ENCODE results near the gene TNS1. TPM values are rescaled to one million over a fixed set of nuclear protein-coding genes. Genes with fewer than 3 reads are reported as not detected.
"Not testable (repeated sequence)": the region's sequence is repeated elsewhere in the genome, so short reads cannot be mapped to it uniquely, and the experiment has no call there.

TNS1 gene
- polyA plus RNA-seq (2013, experiment 1 of 2; ENCODE audit: insufficient read length) = 110 TPM
- polyA plus RNA-seq (2013, experiment 2 of 2; ENCODE audit: insufficient read length) = 110 TPM

DNA sequence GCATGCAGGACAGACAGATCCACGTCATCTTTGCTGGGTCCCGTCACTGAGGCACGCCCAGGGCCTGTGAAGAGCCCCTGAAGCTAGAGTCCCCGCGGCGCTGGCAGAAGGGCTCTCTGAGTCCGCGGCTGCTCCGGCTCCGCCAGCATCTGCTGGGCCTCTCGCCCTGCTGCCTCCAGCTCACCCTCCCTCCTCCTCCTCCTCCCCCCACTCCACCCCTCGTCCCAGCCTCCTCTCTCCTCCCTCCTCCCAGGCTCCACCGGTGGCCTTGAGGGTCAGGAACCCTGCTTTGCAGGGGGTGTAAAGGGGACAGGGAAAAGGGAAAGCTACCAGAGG, at the start of gene TNS1:
Gene TNS1, minus strand, starts transcription at position 151 of the 336 bp plus-strand sequence. Its CDS starts 123 bp downstream, at position 28.
- DNase-seq = peak; percentile 85

DNA sequence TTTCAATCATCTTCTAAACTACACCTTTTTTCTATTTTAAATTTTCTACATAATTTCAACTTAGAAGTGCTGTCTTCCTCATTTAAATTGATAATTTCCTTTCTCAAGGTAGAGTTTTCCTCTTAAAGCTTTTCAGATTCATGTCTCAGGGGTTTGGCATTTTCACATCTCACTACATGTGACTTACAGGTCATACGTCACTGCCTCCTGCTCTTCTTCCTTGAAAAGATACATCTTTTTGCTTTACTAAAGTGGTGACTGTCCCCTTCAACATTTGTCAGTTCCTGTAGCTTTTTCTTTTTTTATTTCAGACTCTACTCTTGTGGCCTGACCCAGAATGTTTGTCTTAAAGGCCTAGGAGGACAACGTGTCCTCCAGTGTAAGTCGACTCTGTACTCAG, 49.1 kb upstream of the TNS1 start:
- DNase-seq = no peak

DNA sequence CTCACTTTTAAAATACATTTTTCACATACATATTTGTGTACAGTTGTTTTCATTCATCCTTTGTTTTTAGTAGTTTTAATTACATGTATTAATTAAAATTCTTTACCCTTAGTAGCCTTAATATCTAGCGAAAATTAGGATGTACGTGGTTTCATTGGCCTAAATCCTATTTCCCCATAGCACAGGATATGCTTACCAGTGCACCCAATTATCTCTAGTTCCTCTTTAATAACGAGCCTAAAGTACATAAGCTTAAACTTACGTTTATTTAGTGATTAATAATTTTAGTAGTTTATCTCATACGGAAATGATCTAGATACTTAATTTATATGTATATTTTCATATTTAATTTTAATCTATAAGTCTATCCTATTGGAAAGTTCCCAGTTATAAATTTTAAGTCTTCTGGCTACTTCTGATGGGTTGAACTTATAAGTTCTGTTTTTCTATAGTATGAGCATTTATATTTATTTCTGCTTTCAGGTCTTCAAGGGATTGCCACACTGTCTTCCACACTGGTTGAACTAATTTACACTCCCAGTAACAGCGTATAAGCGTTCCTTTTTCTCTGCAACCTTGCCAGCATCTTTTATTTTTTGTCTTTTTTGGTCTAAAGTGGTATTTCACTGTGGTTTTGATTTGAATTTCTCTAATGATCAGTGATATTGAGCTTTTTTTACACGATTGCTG, 44.9 kb upstream of the TNS1 start:
- DNase-seq = no peak

DNA sequence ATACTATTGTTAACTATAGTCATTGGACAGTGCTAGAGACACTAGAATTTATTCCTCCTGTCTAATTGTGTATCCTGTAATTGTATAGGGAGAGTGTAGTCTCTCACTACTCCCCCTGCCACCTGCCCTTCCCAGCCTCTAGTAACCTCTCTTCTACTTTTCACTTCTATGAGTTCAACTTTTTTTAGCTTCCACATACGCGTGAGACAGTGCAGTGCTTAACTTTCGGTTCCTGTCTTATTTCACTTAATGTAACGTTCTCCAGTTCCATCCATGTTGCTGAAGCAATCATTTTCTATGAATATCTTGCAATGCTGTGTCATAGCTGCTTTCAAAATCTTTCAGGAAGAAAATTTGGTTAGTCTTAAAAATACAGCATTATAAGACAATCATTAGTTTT, 43.4 kb upstream of the TNS1 start:
- DNase-seq = no peak

DNA sequence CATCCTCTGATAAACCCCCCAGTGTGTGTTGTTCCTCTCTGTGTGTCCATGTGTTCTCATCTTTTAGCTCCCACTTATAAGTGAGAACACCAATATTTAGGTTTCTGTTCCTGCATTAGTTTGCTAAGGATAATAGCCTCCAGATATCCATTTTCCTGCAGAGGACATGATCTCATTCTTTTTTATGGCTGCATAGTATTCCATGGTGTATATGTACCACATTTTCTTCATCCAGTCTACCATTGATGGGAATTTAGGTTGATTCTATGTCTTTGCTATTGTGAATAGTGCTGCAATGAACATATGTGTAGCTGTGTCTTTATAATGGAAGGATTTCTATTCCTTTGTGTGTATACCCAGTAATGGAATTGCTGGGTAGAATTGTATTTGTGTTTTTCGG, 41.8 kb upstream of the TNS1 start:
- not testable (repeated sequence) for DNase-seq

DNA sequence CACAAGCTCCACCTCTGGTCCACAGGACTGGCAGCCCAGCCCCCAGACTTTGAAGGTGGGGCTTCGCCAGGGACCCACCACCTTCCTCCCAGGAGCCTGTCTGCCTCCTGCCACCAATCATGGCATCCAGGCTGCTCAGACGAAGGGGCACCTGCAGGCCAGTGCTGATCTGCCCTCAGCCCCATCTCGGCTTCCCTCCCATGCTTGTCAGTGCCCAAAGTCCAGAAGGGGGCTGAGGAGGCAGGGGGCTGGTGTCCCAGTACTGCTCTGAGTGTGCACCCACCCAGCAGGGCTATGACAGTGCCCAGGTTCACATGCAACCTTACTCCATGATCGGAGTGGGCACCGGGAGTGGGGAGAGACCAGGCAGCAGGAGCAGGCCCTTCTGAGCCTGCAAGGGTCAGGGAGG, 40.9 kb upstream of the TNS1 start:
- DNase-seq = no peak

DNA sequence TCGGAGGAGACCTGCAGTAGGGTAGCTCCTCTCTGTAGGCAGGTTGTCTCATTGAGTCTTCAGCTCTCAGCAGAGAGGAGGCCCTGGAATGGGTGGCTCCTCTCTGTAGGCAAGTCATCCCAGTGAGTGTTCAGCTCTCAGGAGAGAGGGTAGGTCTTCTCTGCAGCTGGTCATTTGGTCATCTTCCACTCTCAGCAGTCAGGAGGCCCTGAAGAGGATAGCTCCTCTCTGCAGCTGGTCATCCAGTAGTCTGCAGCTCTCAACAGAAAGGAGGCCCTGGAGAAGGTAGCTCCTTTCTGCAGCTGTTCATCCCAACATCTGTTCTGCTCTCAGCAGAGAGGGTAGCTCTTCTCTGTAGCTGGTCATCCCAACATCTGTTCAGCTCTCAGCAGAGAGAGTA, 40.3 kb upstream of the TNS1 start:
- no peak for DNase-seq

DNA sequence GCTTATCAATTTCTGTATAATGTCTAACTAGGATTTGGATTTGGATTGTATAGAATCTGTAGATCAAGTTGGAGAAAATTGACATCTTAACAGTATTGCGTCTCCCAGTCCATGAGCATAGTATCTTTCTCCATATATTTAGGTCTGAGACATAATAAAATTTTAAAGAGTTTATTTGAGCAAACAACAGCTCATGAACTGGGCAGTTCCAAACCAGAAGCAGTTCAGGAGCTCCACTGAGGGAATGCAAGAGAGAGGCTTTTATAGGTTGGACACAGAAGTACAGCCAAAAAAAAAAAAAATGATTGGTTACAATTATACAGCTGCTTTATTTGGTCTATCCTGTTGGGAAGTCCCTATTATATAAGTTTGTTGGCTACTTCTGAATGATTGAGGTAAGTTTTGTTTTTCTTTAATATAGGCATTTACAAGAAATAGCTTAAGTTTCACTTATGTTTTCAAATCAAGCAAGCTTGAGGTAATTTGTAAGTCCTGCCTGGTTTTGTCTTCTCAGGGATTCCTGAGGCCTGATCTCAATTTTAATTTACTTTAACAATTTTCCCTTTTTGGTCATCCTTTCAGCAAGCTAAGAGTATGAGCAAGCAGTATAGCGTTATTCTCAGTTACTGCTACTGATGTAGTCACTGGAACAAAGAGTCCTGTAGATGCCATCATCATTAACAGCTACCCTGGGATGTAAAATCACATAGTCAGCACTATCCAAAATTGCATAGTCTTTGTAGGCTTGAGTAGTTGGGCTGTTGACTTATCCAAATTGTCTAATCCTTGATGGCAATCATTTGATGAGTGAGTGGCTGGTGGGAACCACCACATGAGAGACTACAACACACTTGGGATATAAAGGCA, 38.7 kb upstream of the TNS1 start:
- no peak for DNase-seq

DNA sequence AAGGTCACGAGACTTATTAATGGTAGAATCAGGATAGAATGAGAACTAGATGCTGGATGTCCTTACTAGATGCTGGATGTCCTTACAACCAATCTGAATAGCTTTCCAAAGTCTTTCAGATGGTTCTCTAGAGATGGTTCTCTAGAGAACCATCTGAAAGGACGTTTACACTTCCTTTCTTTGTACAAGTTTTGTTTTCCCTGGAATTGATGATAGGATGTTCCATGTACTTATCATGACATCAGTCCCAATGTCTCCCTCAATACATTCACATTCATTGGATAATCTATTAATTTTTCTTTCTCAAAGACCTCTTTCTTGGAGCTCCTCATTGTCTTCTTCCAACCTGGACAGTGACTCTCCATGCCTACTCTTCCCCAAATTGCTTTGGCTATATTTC, 38.1 kb upstream of the TNS1 start:
- no peak for DNase-seq

DNA sequence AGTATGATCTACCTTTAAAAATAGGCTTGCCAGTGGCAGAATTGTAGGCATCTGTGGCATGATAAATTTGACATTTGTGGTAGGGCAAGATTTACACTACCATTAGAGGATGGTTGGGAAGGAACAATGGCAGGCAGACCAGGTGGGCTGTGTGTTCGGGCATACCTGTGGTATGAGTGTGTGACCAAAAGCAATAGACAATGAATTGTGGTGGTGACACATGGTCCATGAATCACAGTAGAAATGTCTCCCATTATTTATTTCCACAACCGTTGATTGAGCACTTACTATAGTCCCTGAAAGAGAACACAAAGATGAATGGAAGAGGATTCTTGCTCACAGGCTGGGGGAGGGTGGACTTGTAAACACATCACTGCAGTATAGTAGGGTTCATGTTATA, 36.4 kb upstream of the TNS1 start:
- peak; percentile 20 for DNase-seq

DNA sequence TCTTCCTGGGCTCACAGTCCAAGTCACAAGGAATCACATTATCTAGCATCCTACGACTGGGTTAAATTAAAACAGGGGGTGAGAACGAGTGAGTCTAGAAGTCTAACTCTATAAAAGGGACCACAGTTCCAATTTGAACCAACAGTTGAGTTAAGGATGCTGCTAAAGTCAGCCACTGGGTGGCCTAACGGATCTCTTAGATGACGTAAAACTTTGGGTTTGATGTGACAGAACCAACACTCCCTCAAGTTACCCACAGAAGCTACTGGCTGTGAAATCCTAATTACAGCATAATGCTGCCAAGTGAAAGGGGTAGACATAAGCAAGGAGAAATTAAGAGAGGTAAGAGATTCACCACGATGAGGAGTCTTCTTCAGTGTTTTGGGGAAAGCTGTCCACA, 33.6 kb upstream of the TNS1 start:
- no peak for DNase-seq

DNA sequence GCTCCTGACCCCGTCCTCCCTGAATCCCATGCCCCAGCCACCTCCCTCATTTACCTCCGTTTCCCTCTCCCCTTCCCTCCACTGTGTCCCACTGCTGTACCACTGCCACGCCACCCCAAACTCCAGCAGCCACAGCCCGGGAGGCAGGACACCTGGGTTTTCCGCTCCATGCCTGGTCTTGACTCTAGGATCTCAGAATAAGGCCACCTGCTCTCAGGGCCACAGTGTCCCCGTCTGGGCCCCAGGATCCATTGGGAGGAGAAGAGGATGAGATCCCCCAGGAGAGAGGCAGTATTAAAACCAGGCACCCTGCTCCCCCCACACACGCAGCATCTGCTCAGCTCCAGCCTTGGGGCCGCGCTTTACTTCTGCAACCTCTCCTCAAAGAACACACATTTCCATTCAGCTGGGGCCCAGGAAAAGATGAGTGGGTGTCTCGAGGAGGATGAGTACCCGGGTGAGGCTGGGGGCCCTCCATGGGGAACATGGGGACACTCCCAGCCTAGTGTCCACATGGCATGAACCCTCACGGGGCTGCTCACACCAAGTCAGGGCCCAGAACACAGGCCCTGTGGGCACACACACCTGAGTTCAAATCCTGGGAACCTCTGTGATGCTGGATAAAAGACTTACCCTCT, 32.8 kb upstream of the TNS1 start:
- DNase-seq = no peak

DNA sequence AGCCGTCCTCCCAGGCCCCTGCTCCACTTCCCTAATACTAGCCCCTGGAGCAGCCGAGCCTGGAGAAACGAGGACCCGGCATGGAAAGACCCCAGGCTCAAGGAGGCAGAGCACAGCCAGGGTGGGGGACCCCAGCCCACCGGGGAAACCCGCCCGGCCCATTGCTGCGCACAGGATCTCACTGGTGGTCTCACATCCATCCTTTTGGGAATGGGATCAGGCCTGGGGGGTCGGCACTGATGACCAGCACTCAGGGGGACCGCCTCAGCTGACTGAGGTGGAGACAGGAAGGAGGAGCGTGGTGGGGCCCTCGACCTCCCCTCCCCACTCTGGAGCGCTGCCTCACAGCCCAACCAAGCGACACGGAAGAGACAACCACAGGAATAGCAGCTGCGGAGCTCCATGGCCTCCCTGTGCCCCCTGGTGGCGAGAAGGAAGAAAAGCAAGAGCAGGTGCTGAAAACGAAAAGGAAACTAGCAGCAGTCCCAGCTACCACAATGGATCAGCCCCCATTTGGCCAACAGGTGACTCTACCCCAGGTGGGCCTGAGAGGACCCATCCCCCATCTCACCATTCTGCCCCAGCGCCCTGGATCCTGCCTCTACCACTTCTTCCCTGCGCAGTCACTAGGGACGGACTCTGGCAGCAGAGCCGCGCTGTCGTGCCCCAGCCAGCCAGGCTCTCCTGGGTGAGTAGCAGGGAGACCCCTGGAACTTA, 31.9 kb upstream of the TNS1 start:
- DNase-seq = peak; percentile 85

DNA sequence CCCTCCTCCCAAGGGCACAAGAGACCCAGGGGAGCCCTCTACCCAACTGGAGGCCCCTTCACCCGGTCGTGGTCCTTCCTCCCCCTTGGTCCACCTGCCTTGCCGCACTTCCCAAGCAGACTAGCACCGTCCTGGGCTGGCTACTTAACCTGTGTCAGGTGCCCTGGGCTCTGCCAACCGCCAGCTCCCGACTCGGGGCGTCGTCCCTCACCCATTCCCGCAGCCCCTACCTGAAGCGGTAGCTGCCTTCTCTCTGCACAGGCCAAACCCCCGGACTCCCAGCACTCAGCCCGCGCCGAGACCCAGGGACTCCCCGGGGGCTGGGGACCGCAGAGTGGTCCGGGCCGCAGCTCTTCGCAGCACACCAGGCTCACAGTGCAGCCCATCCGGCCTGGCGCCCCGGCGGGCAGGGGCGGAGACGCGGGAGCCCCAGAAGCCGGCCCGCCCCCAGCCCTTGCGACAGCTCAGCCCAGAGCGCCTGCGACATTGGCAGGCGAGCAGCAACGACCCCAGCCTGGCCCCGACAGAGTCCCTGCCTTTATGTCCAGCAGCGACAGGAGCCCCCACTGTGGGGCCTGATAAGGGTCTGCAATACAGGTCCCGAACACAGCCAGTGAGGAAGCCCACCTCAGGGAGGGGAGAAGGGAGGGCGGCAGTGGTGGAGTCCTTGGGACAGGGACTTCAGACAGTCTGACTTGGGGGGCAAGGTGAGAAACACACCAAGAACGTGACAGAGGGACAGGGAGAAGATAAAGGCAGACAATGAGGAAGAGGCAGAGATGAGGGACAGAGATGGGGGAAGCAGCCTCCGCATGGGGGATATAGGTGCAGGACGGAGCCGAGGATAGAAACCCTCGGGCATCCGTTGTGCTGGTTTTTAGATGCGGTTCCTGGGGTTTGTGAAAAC, 31.0 kb upstream of the TNS1 start:
- DNase-seq = no peak

DNA sequence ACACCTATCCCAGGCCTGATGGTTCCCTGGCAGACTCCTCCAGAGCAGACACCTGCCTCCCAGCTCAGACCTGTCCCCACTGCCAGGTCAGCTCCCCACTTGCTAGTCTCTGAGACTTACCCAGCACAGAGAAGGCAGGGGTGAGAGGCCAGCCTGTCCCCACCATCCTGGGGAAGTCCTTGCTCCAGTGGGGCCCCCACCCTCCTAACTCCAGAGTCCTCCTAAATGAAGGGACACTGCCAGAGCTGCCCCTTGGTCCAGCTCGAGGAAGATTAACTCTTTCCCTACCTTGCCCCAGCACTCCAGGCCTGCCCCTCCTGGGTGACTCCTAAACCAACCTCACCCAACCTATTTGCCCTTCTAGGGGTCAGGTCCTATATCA, 30.4 kb upstream of the TNS1 start:
- DNase-seq = no peak

DNA sequence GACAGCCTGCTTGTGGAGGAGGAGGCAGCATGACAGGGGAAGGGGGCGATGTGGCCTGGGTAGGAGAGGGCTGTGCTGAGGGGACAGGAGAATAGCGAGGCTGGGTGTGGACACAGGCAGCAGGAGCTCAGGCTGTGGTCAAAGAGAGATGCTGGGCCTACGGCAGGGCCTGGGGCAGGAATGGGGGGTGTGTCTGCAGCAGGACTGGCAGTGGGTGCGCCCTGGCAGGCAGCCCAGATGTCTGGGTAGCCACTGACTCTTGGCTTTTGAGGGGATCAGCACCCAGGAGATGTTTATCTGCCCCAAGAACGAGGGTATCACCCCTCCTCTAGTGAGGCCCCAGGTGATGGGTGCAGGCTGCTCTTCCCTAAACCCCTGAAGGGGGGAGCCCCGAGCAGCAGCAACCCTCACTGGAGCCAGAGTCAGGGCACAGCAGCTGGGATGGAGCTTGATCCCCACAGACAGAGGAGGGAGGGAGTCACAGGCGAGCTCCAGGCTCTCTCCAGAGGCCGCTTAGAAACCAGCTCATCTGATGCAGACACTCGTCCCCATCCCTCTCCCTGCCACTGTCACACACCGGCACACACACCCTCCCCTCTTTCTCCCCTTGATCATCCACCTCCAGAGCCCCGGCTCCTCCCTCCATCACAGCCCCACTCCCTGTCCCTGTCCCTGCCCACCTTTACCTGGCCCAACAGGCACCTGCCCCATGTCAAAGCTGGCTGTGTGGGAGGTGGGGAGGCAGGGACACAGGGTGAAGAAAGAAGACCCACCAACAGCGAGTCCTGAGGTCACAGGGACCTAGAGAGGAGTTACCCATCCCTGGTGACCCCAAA, 29.8 kb upstream of the TNS1 start:
- DNase-seq = no peak

DNA sequence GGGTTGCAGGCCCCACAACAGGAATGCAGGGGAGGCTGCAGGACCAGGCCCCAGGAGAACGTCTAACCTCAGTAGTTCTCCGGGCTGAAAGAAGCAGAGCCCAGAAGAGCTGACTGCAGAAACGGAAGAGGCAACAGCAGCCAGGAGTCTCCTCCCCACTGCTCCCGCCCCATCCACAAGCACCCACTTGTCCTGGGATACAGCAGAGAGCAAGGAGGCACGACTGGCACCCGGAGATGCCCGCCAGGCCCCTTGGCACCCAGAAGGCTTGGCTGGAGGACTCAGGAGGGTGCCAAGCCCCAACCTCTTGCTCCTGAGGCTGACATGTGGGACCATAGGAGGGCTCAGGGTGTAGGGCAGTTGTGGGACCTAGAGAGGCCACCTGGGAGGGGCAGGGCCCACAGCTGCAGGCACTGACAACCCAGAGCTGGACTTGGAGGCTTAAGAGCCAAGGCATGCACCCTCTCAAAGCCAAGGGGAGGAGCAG, 29.0 kb upstream of the TNS1 start:
- no peak for DNase-seq

DNA sequence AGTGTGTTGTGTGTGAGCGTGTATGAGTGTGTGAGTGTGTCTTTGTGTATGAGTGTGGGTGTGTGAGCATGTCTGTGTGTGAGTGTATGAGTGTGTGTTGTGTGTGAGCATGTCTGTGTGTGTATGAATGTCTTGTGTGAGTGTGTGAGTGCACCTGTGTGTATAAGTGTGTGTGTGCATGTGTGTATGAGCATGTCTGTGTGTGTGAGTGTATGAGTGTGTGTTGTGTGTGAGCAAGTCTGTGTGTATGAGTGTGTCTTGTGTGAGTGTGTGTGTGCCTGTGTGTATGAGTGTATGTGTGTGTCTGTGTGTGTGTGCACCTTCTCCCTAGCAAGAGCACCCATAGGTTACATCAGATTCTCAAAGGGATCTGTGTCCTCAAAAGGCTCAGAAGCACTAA, 28.5 kb upstream of the TNS1 start:
- no peak for DNase-seq

DNA sequence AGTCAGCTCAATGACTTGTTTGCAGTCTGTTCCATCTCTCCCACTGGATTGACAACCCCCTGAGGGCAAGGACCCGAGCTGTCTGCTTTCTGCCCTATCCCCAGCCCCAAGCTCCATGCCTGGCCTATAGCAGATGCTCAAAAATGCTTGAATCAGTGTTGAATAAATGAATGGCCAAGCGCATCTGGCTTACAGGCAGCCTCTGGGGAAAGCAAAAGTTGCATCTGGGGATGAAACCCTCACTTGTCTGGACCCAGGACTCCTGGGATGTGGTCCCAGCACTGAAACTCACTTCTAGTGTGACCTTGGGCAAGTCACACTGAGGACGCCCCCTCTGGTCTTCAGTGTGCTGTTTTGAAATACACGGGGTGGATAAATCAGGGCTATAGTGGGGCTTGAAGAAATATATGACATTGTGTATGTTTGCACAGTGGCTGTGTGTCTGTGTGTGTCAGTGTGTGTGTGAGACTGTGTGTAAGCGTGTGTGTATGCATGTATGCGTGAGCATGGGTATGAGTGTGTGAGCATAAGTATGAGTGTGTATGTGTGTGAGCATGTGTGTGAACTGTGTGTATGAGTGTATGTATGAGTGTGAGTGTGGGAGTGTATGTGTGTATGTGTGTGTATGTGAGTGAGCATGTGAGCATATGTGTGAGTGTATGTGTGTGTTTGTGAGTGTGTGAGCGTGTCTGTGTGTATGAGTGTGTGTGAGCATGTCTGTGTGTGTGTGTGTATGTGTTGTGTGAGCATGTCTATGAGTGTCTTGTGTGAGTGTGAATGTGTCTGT, 27.8 kb upstream of the TNS1 start:
- no peak for DNase-seq

All from fibroblast of skin of scalp (primary cell).